Endometrial microvascular endothelial cells (primary cell): ENCODE measurements around the gene PPP1R3A. TPM values are rescaled to one million over a fixed set of nuclear protein-coding genes. Genes with fewer than 3 reads are reported as not detected.
"Not testable (repeated sequence)": the region's sequence is repeated elsewhere in the genome, so short reads cannot be mapped to it uniquely, and the experiment has no call there.

Experiments used
- in situ Hi-C: cut with HindIII; loops from 2 replicates; pipeline ENCODE4 v1.10.0; 2017; ENCODE audit warnings: low sequenced_read_pairs, low pct_unique_long_range_greater_than_20kb; ENCODE audit errors: inconsistent ontology term
- total RNA-seq: library from RNA; depleted of rRNA; stranded (reverse); fragments of >200 nt; gene quantifications from one replicate; pipeline ENCODE4 v1.2.3, GENCODE V29; 2015; ENCODE audit errors: inconsistent ontology term

The PPP1R3A gene
- total RNA-seq = not detected

GRCh38 chr7:113918946-113919345 is at the start of gene PPP1R3A:
Gene PPP1R3A, minus strand, starts transcription at chr7:113919009. Its CDS starts 13 bp downstream, at chr7:113918996.
- in situ Hi-C loops = no loop called here

GRCh38 chr7:113963356-113963755 is 44.5 kb upstream of the PPP1R3A start:
- in situ Hi-C loops = no loop called here

- in situ Hi-C loops = no loop called here
These were observed 41.1 kb upstream of the PPP1R3A start for GRCh38 chr7:113959910-113960309.

- in situ Hi-C loops = no loop called here
These were observed 36.3 kb upstream of the PPP1R3A start for GRCh38 chr7:113955157-113955556.

- in situ Hi-C loops = no loop called here
These were observed 34.7 kb upstream of the PPP1R3A start for GRCh38 chr7:113953553-113953952.

- in situ Hi-C loops = no loop called here
These were observed 26.5 kb upstream of the PPP1R3A start for GRCh38 chr7:113945018-113945938.

- in situ Hi-C loops = no loop called here
These were observed 18.2 kb upstream of the PPP1R3A start for GRCh38 chr7:113936982-113937381.

- in situ Hi-C loops = no loop called here
These were observed 17.7 kb upstream of the PPP1R3A start for GRCh38 chr7:113936535-113936934.

GRCh38 chr7:113929389-113929788 is 10.6 kb upstream of the PPP1R3A start:
- in situ Hi-C loops = not testable (repeated sequence)

- in situ Hi-C loops = no loop called here
These were observed 9.3 kb upstream of the PPP1R3A start for GRCh38 chr7:113928112-113928511.

- in situ Hi-C loops = no loop called here
These were observed 3.2 kb upstream of the PPP1R3A start for GRCh38 chr7:113922049-113922448.

- in situ Hi-C loops = no loop called here
These were observed 2.6 kb upstream of the PPP1R3A start for GRCh38 chr7:113921363-113921762.

GRCh38 chr7:113917840-113918239 is 969 bp downstream of the PPP1R3A start:
- in situ Hi-C loops = no loop called here

GRCh38 chr7:113915956-113916355 is 2.9 kb downstream of the PPP1R3A start:
- in situ Hi-C loops = no loop called here

GRCh38 chr7:113912876-113913275 is 5.9 kb downstream of the PPP1R3A start:
- in situ Hi-C loops = no loop called here

GRCh38 chr7:113907617-113908016 is 11.2 kb downstream of the PPP1R3A start:
- in situ Hi-C loops = no loop called here

- in situ Hi-C loops = no loop called here
These were observed 14.3 kb downstream of the PPP1R3A start for GRCh38 chr7:113904521-113904920.

GRCh38 chr7:113892818-113893217 is 26.0 kb downstream of the PPP1R3A start:
- in situ Hi-C loops = no loop called here

- in situ Hi-C loops = no loop called here
These were observed 27.0 kb downstream of the PPP1R3A start for GRCh38 chr7:113891828-113892227.

GRCh38 chr7:113891031-113891350 is 27.8 kb downstream of the PPP1R3A start:
- in situ Hi-C loops = no loop called here
